GM12873 (cell line): ENCODE measurements around the gene FAM219B.

ENCODE experiments used
- CTCF ChIP-seq: IDR thresholded peaks from 2 replicates; pipeline ENCODE4 v1.5.1; 2012; ENCODE audit warnings: low read depth, mild to moderate bottlenecking, moderate library complexity, low read length, control low read depth; ENCODE audit not compliant: insufficient read depth; ENCODE audit errors: missing control alignments

FAM219B gene

GRCh38 chr15:74901612-74902063, 5.0 kb downstream of the FAM219B start:
- peak; percentile 74 for TF ChIP-seq CTCF

- TF ChIP-seq CTCF: no peak
These were observed 9.3 kb downstream of the FAM219B start for GRCh38 chr15:74897300-74897701.

GRCh38 chr15:74896316-74896715, 10.3 kb downstream of the FAM219B start:
- no peak for TF ChIP-seq CTCF

- TF ChIP-seq CTCF: no peak
These were observed 10.8 kb downstream of the FAM219B start for GRCh38 chr15:74895830-74896229.

GRCh38 chr15:74893627-74894026, 13.0 kb downstream of the FAM219B start:
- no peak for TF ChIP-seq CTCF

- no peak for TF ChIP-seq CTCF
These were observed 13.7 kb downstream of the FAM219B start for GRCh38 chr15:74892931-74893330.

- no peak for TF ChIP-seq CTCF
These were observed 14.3 kb downstream of the FAM219B start for GRCh38 chr15:74892313-74892712.
